AG09309 (cell line): Measurements from ENCODE around the gene BTG3.

ENCODE experiments used
- DNase-seq: peaks from one replicate; pipeline ENCODE4 v3.0.0-alpha.2; 2010; ENCODE audit warnings: low read depth
- H3K4me3 ChIP-seq: 2 replicates; pipeline ENCODE4 v1.5.1; 2011; ENCODE audit warnings: mild to moderate bottlenecking, low read depth, low read length, moderate library complexity; ENCODE audit not compliant: control insufficient read depth
- CTCF ChIP-seq: IDR thresholded peaks from 2 replicates; pipeline ENCODE4 v1.5.1; 2011; ENCODE audit warnings: mild to moderate bottlenecking, low read depth, low read length, inconsistent platforms; ENCODE audit not compliant: insufficient read depth, control insufficient read depth; ENCODE audit errors: missing control alignments

BTG3 gene

GRCh38 chr21:17578162-17578561 is 34.5 kb downstream of the BTG3 start:
- DNase-seq, result no peak
- TF ChIP-seq CTCF, result no peak
- H3K4me3 ChIP-seq, result no peak overlapping the region

GRCh38 chr21:17577701-17578100 is 35.0 kb downstream of the BTG3 start:
- no peak for TF ChIP-seq CTCF
- H3K4me3 ChIP-seq, result no peak overlapping the region
- DNase-seq, result no peak

- no peak for TF ChIP-seq CTCF
- no peak overlapping the region for H3K4me3 ChIP-seq
- DNase-seq, result no peak
Observed at GRCh38 chr21:17576080-17576835, 36.4 kb downstream of the BTG3 start.

GRCh38 chr21:17575076-17575475 is 37.6 kb downstream of the BTG3 start:
- TF ChIP-seq CTCF, result no peak
- H3K4me3 ChIP-seq, result no peak overlapping the region
- DNase-seq, result no peak

GRCh38 chr21:17572431-17572830 is 40.3 kb downstream of the BTG3 start:
- no peak for TF ChIP-seq CTCF
- no peak for DNase-seq
- H3K4me3 ChIP-seq, result no peak overlapping the region

GRCh38 chr21:17570786-17571185 is 41.9 kb downstream of the BTG3 start:
- no peak for DNase-seq
- no peak overlapping the region for H3K4me3 ChIP-seq
- no peak for TF ChIP-seq CTCF
